C4-2B (cell line): ENCODE data around the gene FBLIM1.

Source experiments
- H3K27ac ChIP-seq: fragments of 450-650 bp; 2 replicates; pipeline ENCODE4 v1.5.1; 2017
- CTCF ChIP-seq: fragments of 450-650 bp; conservative IDR thresholded peaks from 2 replicates; pipeline ENCODE4 v1.5.1; 2017; ENCODE audit warnings: mild to moderate bottlenecking
- ZFX ChIP-seq: fragments of 450-650 bp; IDR thresholded peaks from 2 replicates; pipeline ENCODE4 v1.6.1; 2017

Gene FBLIM1

DNA sequence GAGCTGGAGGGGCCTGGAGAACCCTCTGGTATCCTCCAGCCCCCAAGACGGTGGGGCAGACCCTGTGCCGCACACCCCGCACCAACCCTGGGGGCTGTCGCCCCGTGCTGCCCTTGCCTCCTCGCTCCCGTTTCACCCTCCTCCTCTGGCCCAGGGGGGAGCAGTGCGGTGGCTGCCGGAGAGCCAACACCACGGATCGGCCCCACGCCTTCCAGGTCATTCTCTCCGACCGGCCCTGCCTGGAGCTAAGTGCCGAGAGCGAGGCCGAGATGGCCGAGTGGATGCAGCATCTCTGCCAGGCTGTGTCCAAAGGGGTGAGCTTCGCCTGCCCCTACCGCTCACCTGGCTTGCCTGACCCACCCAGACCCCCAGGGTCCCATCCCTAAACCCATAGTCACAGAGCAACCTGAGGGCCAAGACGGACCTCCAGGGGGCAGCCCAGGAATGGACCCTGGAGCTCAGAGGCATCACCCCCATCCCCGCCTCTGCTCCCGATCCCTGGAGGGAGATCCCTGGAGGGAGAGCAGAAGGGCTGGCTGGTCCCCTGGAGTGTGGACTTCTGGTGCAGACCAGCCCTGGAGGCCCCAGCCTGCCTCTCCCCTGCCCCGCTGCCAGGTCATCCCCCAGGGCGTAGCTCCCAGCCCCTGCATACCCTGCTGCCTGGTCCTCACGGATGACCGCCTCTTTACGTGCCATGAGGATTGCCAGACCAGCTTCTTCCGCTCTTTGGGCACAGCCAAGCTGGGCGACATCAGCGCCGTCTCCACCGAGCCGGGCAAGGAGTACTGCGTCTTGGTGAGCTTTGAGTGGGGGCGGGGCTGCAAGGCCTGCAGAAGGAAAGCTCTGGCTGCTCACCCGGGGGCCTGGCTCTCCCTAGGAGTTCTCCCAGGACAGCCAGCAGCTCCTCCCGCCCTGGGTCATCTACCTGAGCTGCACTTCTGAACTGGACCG, 26.6 kb upstream of the FBLIM1 start:
- H3K27ac ChIP-seq = no peak overlapping the region

DNA sequence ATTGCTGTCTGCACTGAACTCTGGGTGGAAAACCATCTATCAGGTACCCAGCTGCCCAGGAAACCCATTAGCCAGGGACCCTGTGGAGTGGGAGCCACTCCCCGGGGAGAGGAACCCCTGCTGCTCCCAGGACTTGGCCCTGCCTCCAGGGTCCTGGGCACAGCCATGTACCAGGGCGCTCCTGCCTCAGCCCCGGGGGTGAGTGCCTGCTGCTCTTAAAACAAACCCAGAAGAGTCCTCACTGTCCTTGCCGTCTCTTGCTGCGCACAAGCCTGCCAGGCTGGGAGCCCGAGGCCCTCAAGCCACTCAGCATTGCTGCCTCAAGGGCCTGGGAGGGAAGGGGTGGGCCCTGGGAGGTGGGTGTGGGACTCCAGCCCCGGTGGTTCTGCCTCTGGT, 25.9 kb upstream of the FBLIM1 start:
- no peak overlapping the region for H3K27ac ChIP-seq
- no peak for TF ChIP-seq CTCF
- no peak for TF ChIP-seq ZFX

More for the DNA sequence above, 26.6 kb upstream of the FBLIM1 start:
- no peak for TF ChIP-seq ZFX
- no peak for TF ChIP-seq CTCF

DNA sequence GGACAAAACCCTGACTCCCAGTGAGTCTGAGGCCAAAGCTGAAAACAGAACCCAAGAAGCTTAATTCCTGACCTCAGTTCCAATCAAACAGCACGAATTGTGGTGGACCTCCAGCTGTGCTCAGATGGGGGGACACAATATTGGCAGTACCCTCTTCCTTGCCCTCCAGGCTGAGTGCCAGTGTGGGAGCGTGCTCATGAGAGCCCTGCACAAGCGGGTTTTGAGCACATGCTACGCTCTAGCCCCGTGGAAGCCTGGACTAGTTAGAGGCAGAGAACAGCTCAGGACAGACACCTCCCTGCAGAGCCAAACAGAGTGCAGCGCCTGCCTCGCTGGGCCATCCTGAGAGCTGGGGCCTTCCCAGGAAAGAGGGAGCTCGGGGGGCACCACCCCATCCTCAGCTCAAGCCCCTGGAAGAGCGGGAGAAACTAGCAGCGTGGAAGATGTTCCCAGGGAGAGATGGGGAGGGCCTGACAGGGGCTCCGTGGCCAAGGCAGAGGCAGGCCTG, 25.3 kb upstream of the FBLIM1 start:
- no peak overlapping the region for H3K27ac ChIP-seq
- TF ChIP-seq CTCF = no peak
- TF ChIP-seq ZFX = no peak

DNA sequence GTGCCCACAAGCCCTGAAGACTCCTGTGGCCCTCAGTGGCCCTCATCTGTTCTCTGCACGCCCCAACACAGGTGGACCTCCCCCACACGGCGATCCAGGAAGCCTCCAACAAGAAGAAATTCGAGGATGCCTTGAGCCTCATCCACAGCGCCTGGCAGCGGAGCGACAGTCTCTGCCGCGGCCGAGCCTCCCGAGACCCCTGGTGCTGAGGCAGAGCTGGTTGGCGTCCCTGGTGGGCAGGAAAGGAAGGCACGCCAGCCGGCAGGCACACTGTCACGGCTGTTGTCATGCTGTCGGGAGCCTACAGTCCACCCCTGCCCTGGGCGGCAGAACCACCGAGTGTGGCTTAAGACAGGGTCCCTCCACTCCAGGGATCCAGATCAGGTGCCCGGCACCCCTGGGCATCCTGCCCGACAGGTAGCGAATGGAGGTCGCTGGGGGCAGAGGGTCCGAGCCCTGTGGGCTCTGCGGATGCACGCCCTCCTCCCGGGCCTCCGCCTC, 24.8 kb upstream of the FBLIM1 start:
- H3K27ac ChIP-seq = no peak overlapping the region
- TF ChIP-seq ZFX (no peak), CTCF (no peak)

- TF ChIP-seq ZFX = no peak
- TF ChIP-seq CTCF = no peak
- H3K27ac ChIP-seq = no peak overlapping the region
Measured at GRCh38 chr1:15734296-15734695, 24.3 kb upstream of the FBLIM1 start.

- TF ChIP-seq CTCF (no peak), ZFX (no peak)
- H3K27ac ChIP-seq = peak overlapping the region; percentile 38
Measured at GRCh38 chr1:15734901-15735300, 23.7 kb upstream of the FBLIM1 start.
